Measurements from ENCODE around the gene TTC23.
"Not testable (repeated sequence)": the region's sequence is repeated elsewhere in the genome, so short reads cannot be mapped to it uniquely, and the experiment has no call there.

Gene TTC23

GRCh38 chr15:99248000-99248715 is 1.2 kb downstream of the TTC23 start:
- no peak for DNase-seq

DNA sequence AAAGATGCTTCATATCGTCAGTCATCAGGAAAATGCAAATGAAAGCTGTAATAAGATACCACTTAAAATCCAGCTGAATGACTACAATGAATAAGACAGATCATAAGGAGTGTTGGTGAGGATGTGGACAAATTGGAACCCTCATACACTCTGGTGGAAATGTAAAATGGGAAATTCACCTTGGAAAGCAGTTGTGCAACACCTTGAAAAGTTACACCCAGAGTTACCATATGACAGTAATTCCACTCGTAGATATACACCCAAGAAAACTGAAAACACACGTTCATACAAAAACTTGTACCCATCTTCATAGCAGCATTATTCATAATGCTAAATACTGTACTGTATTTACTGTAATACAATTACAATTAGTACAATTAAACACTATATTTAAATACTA is 2.3 kb downstream of the TTC23 start:
- no peak for DNase-seq

GRCh38 chr15:99244306-99244705 is 5.1 kb downstream of the TTC23 start:
- DNase-seq, result no peak

- DNase-seq, result no peak
These were observed 7.6 kb downstream of the TTC23 start for GRCh38 chr15:99241752-99242151.

DNA sequence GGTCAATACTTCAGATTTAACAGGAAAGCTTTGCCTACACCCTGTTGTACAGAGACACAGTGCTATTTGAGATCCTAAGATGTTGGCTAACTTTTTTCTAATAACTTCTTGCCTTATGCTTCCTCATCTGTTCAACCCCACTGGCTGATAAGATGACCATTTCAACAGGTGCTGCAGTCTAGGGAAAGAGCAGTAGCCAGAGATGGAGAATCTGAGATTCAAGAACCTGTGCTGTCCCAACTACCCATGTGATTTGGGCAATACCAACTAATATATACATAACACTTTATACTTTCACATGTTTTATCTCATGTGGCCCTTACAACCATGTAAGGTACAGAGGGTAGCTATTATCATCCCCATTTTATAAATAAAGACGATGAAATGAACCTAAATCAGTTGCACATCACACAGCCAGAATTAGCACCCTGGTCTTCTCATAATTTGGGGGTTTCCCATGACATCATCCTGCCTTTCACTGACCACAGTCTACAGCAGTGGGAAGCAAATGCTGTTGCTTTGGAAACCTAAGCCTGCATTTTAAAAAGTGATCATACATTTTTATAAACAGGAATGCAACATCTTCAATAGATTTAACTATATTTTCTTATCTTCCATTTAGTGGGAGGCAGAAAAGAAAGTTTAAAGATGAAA is 9.7 kb downstream of the TTC23 start:
- no peak for DNase-seq

GRCh38 chr15:99238849-99239248 is 10.5 kb downstream of the TTC23 start:
- DNase-seq, result no peak

DNA sequence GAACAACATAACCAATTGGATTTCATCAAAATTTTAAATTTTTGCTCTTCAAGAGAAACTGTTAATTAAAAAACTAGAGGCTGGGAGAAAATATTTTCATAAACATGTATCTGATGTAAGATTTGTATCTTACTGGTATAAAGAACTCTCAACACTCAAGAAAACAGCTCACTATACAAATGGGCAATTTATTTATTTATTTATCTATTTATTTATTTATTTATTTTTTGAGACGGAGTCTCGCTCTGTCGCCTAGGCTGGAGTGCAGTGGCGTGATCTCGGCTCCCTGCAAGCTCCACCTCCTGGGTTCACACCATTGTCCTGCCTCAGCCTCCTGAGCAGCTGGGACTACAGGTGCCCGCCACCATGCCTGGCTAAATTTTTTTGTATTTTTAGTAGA is 15.2 kb downstream of the TTC23 start:
- DNase-seq, result not testable (repeated sequence)

DNA sequence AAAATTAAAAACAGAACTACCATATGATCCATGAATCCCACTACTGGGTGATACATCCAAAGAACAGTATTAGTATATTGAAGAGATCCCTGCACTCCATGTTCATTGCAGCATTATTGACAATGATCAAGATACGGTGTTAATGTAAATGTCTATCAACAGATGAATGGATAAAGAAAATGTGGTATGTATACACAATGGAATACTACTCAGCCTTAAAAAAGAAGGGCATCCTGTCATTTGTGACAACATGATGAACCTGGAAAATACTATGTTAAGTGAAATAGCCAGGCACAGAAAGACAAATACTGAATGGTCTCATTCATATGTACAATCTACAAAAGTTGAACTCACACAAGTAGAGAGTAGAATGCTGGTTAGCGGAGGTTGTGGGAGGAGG is 16.6 kb downstream of the TTC23 start:
- DNase-seq, result no peak

- DNase-seq, result no peak
These were observed 18.5 kb downstream of the TTC23 start for GRCh38 chr15:99230867-99231266.

- no peak for DNase-seq
These were observed 21.1 kb downstream of the TTC23 start for GRCh38 chr15:99228120-99228770.

DNA sequence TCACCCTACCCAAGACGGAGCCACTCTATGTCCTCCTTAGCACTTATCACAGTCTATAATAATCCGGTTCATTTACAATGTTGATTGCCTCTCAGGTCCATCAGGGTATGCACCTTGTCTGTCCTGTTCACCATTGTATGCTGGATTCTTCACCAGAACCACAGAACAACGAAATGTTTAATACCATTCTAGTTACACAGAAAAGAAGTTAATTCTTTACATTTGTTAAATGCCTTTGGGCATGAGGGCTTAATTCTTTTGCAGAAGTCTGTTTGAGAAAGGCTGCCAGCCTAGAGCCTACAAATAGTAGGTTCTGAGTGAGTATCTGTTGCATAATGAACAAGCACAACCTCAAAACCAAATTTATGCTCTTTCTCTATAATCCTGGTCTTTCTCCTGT is 22.6 kb downstream of the TTC23 start:
- no peak for DNase-seq

- DNase-seq, result no peak
These were observed 24.8 kb downstream of the TTC23 start for GRCh38 chr15:99224372-99225214.

GRCh38 chr15:99213187-99213811 is 36.1 kb downstream of the TTC23 start:
- peak; percentile 36 for DNase-seq

- DNase-seq, result no peak
These were observed 37.0 kb downstream of the TTC23 start for GRCh38 chr15:99212406-99212805.

GRCh38 chr15:99211926-99212325 is 37.5 kb downstream of the TTC23 start:
- DNase-seq, result no peak

GRCh38 chr15:99210334-99210733 is 39.0 kb downstream of the TTC23 start:
- DNase-seq, result no peak

DNA sequence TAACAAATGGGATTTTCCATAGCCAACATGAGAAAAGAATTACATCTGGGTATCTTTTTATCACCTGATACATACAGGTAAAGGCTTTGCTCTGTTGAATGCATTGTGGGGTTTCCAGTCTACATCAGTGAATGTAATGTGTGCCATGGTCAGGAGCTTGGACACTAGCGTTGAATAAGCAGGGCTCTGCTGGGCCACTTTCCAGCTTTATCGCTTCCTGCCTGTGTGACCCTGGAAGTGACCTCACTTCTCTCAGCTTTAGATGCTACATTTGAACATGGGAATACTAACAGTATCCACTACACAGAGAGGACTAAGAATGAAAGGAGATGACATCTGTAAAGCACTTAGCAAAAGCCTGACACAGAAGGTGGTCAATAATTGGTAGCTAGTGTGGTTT is 40.1 kb downstream of the TTC23 start:
- no peak for DNase-seq

DNA sequence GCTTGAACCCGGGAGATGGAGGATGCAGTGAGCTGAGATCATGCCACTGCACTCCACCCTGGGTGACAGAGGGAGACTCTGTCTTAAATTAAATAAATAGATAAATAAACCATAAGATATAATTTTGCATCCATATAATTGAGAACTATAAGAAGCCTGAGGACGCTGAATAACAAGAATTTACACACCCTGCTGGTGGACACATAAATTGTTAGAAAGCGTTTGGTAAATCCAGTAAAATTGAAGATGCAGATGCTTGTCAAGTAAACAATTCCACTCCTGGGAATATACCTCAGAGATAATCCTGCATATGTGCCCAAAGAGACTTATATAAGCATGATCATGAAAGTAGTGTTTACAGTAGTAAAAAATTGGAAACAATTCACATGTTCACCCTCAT is 41.7 kb downstream of the TTC23 start:
- DNase-seq, result no peak

DNA sequence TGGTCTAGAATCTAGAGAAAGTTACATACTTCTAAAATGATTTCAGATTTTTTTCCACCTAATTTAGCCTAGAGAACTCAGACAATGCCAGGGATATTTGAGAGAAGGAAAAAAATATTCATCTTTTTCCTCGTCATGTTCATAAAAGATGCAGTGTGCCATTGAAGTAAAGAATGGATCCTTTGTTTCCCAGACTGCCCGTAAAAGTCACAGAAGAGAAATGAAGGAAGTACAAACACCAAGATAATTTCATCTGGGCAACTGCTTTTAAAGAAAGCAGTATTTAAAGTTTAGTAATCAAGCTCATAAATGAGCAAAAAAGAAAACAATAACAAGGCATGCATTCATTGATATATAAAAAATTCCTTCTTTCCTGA is 47.2 kb downstream of the TTC23 start:
- no peak for DNase-seq

- no peak for DNase-seq
These were observed 47.8 kb downstream of the TTC23 start for GRCh38 chr15:99201408-99202175.

DNA sequence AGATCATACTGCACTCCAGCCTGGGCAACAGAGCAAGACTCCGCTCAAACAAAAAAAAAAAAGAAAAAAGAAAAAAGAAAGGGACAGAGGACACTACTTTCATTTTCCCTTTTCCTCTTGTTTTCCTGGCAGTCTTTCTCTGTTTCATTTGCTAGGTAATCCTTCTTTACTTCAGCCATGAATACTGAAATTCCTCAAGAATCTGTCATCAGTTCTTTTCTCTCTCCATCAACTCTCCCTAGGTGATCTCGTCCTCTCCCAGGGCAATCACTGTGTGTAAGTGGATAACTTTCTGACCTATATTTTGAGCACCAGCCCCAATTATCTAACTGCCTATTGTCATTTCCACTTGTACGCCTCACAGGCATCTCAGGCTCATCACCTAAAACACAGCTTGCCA is 51.5 kb downstream of the TTC23 start:
- no peak for DNase-seq

DNA sequence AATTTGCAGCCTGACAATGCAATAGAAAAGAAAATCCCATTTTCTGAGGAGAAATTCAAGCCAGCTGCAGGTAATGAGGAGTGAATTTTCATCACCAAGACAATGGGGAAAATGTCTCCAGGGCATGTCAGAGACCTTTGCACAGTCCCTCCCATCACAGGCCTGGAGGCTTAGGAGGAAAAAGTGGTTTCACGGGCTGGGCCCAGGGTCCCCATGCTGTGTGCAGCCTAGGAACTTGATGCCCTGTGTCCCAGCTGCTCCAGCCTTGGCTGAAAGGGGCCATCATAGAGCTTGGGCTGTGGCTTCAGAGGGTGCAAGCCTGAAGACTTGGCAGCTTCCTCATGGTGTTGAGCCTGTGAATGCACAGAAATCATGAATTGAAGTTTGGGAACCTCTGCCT is 57.2 kb downstream of the TTC23 start:
- DNase-seq, result not testable (repeated sequence)
